Mesenchymal stem cell (in vitro differentiated cells and primary cell): Measurements from ENCODE around the gene TST.

Experiments used
- DNase-seq: peaks from one replicate; pipeline ENCODE4 v3.0.0-alpha.2; 2013
- H2AFZ ChIP-seq: one replicate; pipeline ENCODE4 v1.6.1; 2013; ENCODE audit warnings: low read depth, mild to moderate bottlenecking, control low read depth, inconsistent platforms, low read length, moderate library complexity
- H2AK5ac ChIP-seq: 2 replicates; pipeline ENCODE4 v1.6.1; 2013; ENCODE audit warnings: low read length, moderate library complexity, mild to moderate bottlenecking, inconsistent platforms; ENCODE audit not compliant: severe bottlenecking
- H2BK120ac ChIP-seq: one replicate; pipeline ENCODE4 v1.6.1; 2013; ENCODE audit warnings: low read depth, mild to moderate bottlenecking, inconsistent platforms, low read length, moderate library complexity
- H2BK12ac ChIP-seq, 2 experiments: one replicate each; pipeline ENCODE4 v1.6.1; 2013; ENCODE audit warnings: inconsistent platforms in 2 of 2, low read length in 2 of 2, mild to moderate bottlenecking in 2 of 2, moderate library complexity in 2 of 2, control low read depth in 1 of 2
- H2BK15ac ChIP-seq: one replicate; pipeline ENCODE4 v1.6.1; 2013; ENCODE audit warnings: mild to moderate bottlenecking, low read depth, inconsistent platforms; ENCODE audit not compliant: poor library complexity, severe bottlenecking
- H2BK5ac ChIP-seq: 2 replicates; pipeline ENCODE4 v1.6.1; 2013; ENCODE audit warnings: low read depth, mild to moderate bottlenecking, low read length, control low read depth, inconsistent platforms; ENCODE audit not compliant: poor library complexity, severe bottlenecking
- H3K14ac ChIP-seq, 2 experiments: one replicate each; pipeline ENCODE4 v1.6.1; 2013; ENCODE audit warnings: inconsistent platforms in 2 of 2, low read length in 2 of 2, control low read depth in 1 of 2, mild to moderate bottlenecking in 1 of 2, moderate library complexity in 1 of 2
- H3K18ac ChIP-seq, 2 experiments: one replicate each; pipeline ENCODE4 v1.6.1; 2013; ENCODE audit warnings: inconsistent platforms in 2 of 2, low read length in 2 of 2, control low read depth in 1 of 2, low read depth in 1 of 2, mild to moderate bottlenecking in 1 of 2
- H3K23ac ChIP-seq, 2 experiments: one replicate each; pipeline ENCODE4 v1.6.1; 2013; ENCODE audit warnings: inconsistent platforms in 2 of 2, low read length in 2 of 2, mild to moderate bottlenecking in 2 of 2, moderate library complexity in 2 of 2, control low read depth in 1 of 2
- H3K27ac ChIP-seq: 2 replicates; pipeline ENCODE4 v1.5.1; 2013; ENCODE audit warnings: mild to moderate bottlenecking, moderate library complexity, low read length, control low read depth, inconsistent platforms; ENCODE audit not compliant: poor library complexity, severe bottlenecking
- H3K27me3 ChIP-seq, 2 experiments: 2 replicates each; pipeline versions ENCODE4 v1.6.1 to v1.7.0; 2013; ENCODE audit warnings: low read length in 2 of 2, mild to moderate bottlenecking in 2 of 2, moderate library complexity in 2 of 2, control low read depth in 1 of 2, inconsistent platforms in 1 of 2; ENCODE audit not compliant: control insufficient read depth in 1 of 2, insufficient read depth in 1 of 2
- H3K36me3 ChIP-seq, 2 experiments: 2 replicates each; pipeline versions ENCODE4 v1.6.1 to v1.7.0; 2013; ENCODE audit warnings: low read length in 2 of 2, control low read depth in 1 of 2, inconsistent platforms in 1 of 2, low read depth in 1 of 2, mild to moderate bottlenecking in 1 of 2; ENCODE audit not compliant: insufficient read depth in 2 of 2, control insufficient read depth in 1 of 2
- H3K4ac ChIP-seq, 2 experiments: one replicate each; pipeline ENCODE4 v1.6.1; 2013; ENCODE audit warnings: inconsistent platforms in 2 of 2, low read length in 2 of 2, mild to moderate bottlenecking in 2 of 2, moderate library complexity in 2 of 2, control low read depth in 1 of 2, low read depth in 1 of 2
- H3K4me1 ChIP-seq: 2 replicates; pipeline ENCODE4 v1.6.1; 2013; ENCODE audit warnings: low read depth, low read length, control low read depth; ENCODE audit not compliant: control insufficient read depth, insufficient read depth
- H3K4me2 ChIP-seq: 2 replicates; pipeline ENCODE4 v1.6.1; 2013; ENCODE audit warnings: low read length, mild to moderate bottlenecking, inconsistent platforms; ENCODE audit not compliant: poor library complexity, severe bottlenecking
- H3K4me3 ChIP-seq, 2 experiments: 2 replicates each; pipeline versions ENCODE4 v1.5.1 to v1.7.0; 2013; ENCODE audit warnings: low read length in 2 of 2, mild to moderate bottlenecking in 2 of 2, control low read depth in 1 of 2, low read depth in 1 of 2; ENCODE audit not compliant: insufficient read depth in 1 of 2
- H3K79me1 ChIP-seq: replicated peaks from 2 replicates; pipeline ENCODE4 v1.6.1; 2013; ENCODE audit warnings: mild to moderate bottlenecking, control low read depth, low read length, inconsistent platforms; ENCODE audit not compliant: poor library complexity, severe bottlenecking
- H3K9ac ChIP-seq: 2 replicates; pipeline ENCODE4 v1.7.0; 2013; ENCODE audit warnings: mild to moderate bottlenecking, low read length, moderate library complexity
- H3K9me3 ChIP-seq: 2 replicates; pipeline ENCODE4 v1.7.0; 2013; ENCODE audit warnings: mild to moderate bottlenecking, low read length; ENCODE audit not compliant: control insufficient read depth
- H4K8ac ChIP-seq: one replicate; pipeline ENCODE4 v1.6.1; 2013; ENCODE audit warnings: inconsistent platforms, mild to moderate bottlenecking, low read length, moderate library complexity
- H4K91ac ChIP-seq: one replicate; pipeline ENCODE4 v1.6.1; 2013; ENCODE audit warnings: mild to moderate bottlenecking, low read length, inconsistent platforms
- WGBS: methylation state at CpG from one replicate; pipeline ENCODE4 v1.1.7; 2013; ENCODE audit warnings: mixed read lengths; 5-methylcytosine and 5-hydroxymethylcytosine counted together

Gene TST

GRCh38 chr22:37049224-37049623 lies 30.0 kb upstream of the TST start:
- DNase-seq = no peak
- H4K8ac ChIP-seq = no peak overlapping the region
- no peaks in the 10 kb centered on the region for H3K9me3 ChIP-seq
- H3K36me3 ChIP-seq = peaks cover 5 to 15% of the 10 kb centered on the region in 2 experiments
- H2AFZ ChIP-seq = no peak overlapping the region
- H2BK12ac ChIP-seq = no peak overlapping the region
- H2BK15ac ChIP-seq = no peak overlapping the region
- peaks cover 24% of the 10 kb centered on the region for H3K4me1 ChIP-seq
- no peak overlapping the region for H3K9ac ChIP-seq
- no peak overlapping the region for H3K27ac ChIP-seq
- H2BK5ac ChIP-seq = no peak overlapping the region
- H3K18ac ChIP-seq = no peak overlapping the region
- H3K4me3 ChIP-seq = no peak overlapping the region
- no peaks in the 10 kb centered on the region for H3K27me3 ChIP-seq
- H2AK5ac ChIP-seq = no peak overlapping the region
- no peak overlapping the region for H3K14ac ChIP-seq
- no peak overlapping the region for H4K91ac ChIP-seq
- no peak overlapping the region for H2BK120ac ChIP-seq
- H3K79me1 ChIP-seq = peaks cover 14% of the 10 kb centered on the region
- WGBS = 65% methylated on average over 2 of the region's 2 CpGs
- no peak overlapping the region for H3K4ac ChIP-seq
- no peak overlapping the region for H3K23ac ChIP-seq
- no peak overlapping the region for H3K4me2 ChIP-seq

- H3K18ac ChIP-seq = no peak overlapping the region
- H2BK5ac ChIP-seq = no peak overlapping the region
- H2BK120ac ChIP-seq = no peak overlapping the region
- H3K27ac ChIP-seq = no peak overlapping the region
- no peak overlapping the region for H3K4ac ChIP-seq
- H4K8ac ChIP-seq = no peak overlapping the region
- peaks cover 0 to 4% of the 10 kb centered on the region in 2 experiments for H3K36me3 ChIP-seq
- H3K4me3 ChIP-seq = no peak overlapping the region
- no peaks in the 10 kb centered on the region for H3K9me3 ChIP-seq
- DNase-seq = no peak
- no peak overlapping the region for H2BK12ac ChIP-seq
- peaks cover 3 to 7% of the 10 kb centered on the region in 2 experiments for H3K27me3 ChIP-seq
- 60% methylated on average over 3 of the region's 6 CpGs for WGBS
- no peak overlapping the region for H3K4me2 ChIP-seq
- no peak overlapping the region for H3K14ac ChIP-seq
- no peak overlapping the region for H2BK15ac ChIP-seq
- H3K23ac ChIP-seq = no peak overlapping the region
- no peak overlapping the region for H2AFZ ChIP-seq
- H4K91ac ChIP-seq = no peak overlapping the region
- H3K9ac ChIP-seq = no peak overlapping the region
- H3K79me1 ChIP-seq = peaks cover 9% of the 10 kb centered on the region
- peaks cover 30% of the 10 kb centered on the region for H3K4me1 ChIP-seq
- H2AK5ac ChIP-seq = peak overlapping the region; percentile 10
Observed at GRCh38 chr22:37048133-37048532, 28.9 kb upstream of the TST start.

- no peak overlapping the region for H3K14ac ChIP-seq
- H3K4me1 ChIP-seq = peaks cover 21% of the 10 kb centered on the region
- 93% methylated on average over 7 of the region's 7 CpGs for whole genome bisulfite sequencing
- no peak overlapping the region for H3K4ac ChIP-seq
- no peak overlapping the region for H3K9ac ChIP-seq
- no peak overlapping the region for H2BK12ac ChIP-seq
- no peak overlapping the region for H3K4me3 ChIP-seq
- no peak overlapping the region for H2AK5ac ChIP-seq
- no peak overlapping the region for H2BK5ac ChIP-seq
- H3K18ac ChIP-seq = no peak overlapping the region
- no peak overlapping the region for H4K8ac ChIP-seq
- H3K79me1 ChIP-seq = peaks cover under 1% of the 10 kb centered on the region
- H3K36me3 ChIP-seq = no peaks in the 10 kb centered on the region
- H3K9me3 ChIP-seq = no peaks in the 10 kb centered on the region
- no peak overlapping the region for H3K4me2 ChIP-seq
- H3K23ac ChIP-seq = no peak overlapping the region
- H4K91ac ChIP-seq = no peak overlapping the region
- H2AFZ ChIP-seq = no peak overlapping the region
- H3K27ac ChIP-seq = no peak overlapping the region
- peaks cover 6 to 9% of the 10 kb centered on the region in 2 experiments for H3K27me3 ChIP-seq
- no peak overlapping the region for H2BK15ac ChIP-seq
- no peak overlapping the region for H2BK120ac ChIP-seq
- no peak for DNase-seq
Observed at GRCh38 chr22:37047006-37047405, 27.8 kb upstream of the TST start.

GRCh38 chr22:37046589-37046988 lies 27.3 kb upstream of the TST start:
- no peak overlapping the region for H3K4me3 ChIP-seq
- WGBS = 94% methylated on average over 6 of the region's 6 CpGs

More at GRCh38 chr22:37046589-37046988, 27.3 kb upstream of the TST start:
- Histone ChIP-seq H2BK120ac (no peak overlapping the region), H3K4me2 (no peak overlapping the region), H3K27ac (no peak overlapping the region), H3K14ac (no peak overlapping the region), H4K91ac (no peak overlapping the region), H4K8ac (no peak overlapping the region), H2AK5ac (peak overlapping the region; percentile 18), H3K27me3 (peaks cover 6 to 9% of the 10 kb centered on the region in 2 experiments), H2BK15ac (no peak overlapping the region), H3K23ac (no peak overlapping the region), H3K18ac (no peak overlapping the region), H3K36me3 (no peaks in the 10 kb centered on the region), H3K9me3 (no peaks in the 10 kb centered on the region), H2BK12ac (no peak overlapping the region), H3K79me1 (no peaks in the 10 kb centered on the region), H2BK5ac (no peak overlapping the region), H3K4ac (no peak overlapping the region), H3K9ac (no peak overlapping the region), H2AFZ (no peak overlapping the region), H3K4me1 (peaks cover 21% of the 10 kb centered on the region)
- DNase-seq = no peak
